CD4-positive, alpha-beta T cell treated with Interleukin-4 for 1 hour (primary cell): ENCODE measurements around the gene MAGI2.

Experiments
- DNase-seq, 2 donors: peaks; one replicate each; pipeline ENCODE4 v3.0.0-alpha.2; 2020 to 2022

MAGI2 gene

DNA sequence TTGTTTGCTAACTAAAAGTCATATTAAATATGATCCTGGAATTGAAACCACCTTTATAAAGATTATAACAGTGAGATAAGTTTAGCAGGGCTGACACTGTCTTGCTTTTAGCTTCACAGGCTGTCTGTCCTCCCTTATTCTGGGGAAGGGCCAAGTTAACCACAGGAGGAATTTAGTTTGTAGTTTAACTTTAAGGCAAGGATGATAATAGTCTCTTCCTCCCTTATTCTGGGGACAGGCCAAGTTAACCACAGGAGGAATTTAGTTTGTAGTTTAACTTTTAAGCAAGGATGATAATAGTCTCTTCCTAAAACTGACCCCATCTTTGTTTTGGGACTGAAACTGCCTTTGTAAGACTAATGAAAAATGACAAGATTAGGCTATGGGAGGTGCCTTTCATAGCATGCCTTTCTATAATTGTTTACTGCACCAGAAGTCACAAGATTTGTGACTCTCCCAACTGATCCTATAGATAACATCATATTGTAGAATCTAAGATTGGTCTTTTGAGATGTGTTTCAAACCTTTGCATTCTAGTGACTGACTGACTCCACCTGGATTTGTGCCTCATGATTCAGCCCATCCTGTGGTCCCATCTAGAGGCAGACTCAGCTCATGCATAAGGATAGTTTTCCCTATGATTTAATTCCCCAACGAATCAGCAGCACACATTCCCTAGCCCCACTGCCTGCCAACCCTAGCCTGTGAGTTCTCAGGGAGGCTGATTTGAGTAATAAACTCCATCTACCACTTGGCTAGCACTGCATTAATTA, 212.0 kb downstream of the MAGI2 start:
- DNase-seq, result no peak

DNA sequence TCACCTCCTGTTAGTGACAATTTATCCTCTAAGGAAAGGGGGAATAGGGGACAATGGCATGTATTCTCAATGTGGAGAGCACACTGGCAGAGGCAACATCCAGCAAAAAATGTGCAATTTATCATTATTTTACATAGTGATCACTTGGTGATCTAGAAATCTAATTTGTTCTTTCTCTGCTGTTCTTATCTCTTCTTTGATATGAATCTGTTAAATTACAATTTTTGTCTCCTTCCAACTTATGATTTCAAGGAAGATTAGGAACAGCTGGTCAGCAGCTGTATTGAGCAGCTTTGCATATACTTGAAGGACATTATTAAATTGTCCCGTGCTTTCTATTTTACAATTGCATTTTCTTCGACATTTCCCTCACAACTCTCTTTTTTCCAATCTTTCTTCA, 213.1 kb downstream of the MAGI2 start:
- DNase-seq, result no peak

DNA sequence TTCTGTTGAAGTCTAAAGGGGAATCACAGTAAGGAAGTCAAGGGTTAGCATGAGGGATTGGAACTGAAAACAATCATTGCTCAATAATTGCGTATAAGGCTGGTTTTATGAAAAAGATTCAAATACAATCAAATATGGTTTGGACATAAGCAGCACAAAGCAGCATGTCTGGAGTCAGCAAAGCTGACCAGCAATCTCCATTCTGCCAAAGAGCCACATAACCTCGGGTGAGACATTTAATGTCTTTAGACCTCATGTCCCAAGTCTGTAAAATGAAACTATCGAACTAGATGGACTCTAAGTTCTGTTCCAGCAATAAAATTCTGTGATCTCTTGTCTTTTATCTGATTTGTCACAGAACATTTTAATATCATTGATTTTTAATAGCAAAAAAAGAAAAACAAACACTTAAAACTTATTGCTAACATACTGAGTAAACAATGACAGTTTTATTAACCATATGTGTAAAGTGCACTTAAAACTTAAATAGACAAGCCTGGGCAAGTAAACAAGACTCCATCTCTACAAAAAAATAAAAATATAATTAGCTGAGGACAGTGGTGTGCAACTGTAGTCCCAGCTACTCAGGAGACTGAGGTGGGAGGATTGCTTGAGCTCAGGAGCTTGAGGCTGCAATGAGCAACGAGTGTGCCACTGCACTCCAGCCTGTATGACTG, 217.0 kb downstream of the MAGI2 start:
- no peak for DNase-seq

DNA sequence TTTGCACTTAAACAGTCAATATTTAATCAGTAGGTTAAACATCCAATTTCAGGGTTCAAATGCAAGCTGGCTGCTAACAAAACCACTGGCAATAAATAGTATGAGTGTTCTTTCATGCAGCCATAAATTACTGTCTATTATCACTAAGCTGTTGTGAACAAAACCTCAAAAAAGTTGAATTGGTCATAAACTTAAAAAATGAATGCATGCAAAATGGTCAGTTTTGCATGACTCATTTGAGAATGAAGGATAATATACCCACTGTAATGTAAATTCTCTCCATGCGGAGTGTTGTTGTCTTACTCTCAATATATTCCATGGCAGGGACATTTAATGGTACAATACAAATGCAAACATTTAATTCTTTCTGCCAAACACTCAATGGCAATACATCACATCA, 226.4 kb downstream of the MAGI2 start:
- no peak for DNase-seq

DNA sequence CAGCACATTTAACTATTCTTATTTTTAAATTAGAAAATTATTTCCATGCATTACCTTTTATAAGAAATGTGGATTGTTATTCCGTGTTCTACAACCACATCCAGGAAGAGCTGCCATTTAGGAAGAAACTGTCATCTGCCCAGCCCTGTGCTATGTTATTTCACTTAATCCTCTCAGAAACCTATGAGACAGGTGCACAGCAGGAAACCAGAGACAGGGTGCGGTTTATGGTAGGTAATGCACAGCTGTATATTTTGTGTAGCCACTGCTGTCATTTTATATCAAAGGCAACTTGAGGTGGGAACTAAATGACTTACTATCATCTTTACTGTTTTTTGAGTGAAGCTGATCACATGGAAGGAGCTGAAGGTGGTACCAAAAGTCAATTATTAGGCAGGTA, 232.3 kb downstream of the MAGI2 start:
- DNase-seq, result no peak

DNA sequence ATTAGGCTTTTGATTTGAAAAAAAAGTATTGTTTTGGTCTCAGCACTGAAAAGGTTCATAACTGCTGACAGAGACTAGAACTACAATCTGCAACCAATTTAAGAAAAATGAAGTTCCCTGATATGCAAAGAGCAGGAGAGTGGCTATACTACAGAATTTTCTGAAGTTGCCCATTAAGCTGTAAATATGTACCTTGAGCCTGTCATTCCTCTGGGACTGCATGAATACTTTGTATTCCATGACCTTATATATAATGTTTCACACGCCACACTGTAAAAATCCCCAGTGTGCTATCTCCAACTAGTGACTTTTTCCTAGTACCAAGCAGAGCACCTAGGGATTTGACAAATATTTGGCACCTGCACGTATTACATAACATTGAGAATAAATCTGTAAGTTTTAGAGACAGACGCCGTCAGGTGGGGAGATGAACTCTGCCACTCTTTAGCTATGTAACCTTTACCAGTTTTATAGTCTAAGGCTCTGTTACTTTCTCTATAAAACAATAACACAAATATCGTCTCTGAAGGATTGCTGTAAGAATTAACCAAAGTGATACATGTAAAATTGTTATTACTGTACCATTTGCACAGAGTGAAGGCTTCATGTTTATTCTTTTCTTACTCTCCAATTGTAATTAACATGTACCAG, 235.4 kb downstream of the MAGI2 start:
- DNase-seq, result no peak

DNA sequence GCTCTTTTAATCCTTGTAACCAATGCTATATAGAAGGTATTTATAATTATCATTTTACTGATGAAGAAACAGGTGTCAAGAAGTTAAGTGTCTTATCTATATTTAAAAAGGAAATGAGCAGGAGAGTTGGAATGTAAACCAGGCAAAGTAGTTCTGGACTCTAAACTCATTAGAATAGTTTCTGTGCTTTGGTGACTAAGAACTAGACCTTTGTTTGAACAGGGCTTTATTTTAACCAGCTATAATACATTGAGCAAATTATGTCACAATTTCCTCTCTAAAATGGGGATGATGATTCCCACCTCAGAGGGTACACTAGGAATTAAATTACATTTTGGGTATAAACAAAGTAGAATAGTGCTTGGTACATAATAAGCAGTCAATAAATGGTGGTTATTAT, 236.0 kb downstream of the MAGI2 start:
- no peak for DNase-seq

DNA sequence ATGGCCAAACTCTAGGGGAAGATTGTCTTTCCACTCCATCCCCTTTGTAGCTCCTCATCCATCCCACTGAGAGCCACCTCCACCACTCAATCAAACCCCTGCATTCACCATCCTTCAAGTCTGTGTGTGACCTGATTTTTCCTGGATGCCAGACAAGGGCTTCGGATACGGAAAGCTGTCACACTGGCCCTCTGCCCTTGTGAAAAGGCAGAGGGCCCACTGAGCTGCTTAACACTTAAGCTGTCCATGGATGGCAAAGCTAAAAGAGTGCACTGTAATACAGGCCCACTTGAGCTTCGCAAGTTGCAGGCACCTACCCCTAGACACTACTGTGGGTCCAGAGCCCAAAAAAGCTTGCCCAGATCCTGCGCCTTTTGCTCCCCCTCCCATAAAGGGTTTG, 237.2 kb downstream of the MAGI2 start:
- DNase-seq, result no peak

DNA sequence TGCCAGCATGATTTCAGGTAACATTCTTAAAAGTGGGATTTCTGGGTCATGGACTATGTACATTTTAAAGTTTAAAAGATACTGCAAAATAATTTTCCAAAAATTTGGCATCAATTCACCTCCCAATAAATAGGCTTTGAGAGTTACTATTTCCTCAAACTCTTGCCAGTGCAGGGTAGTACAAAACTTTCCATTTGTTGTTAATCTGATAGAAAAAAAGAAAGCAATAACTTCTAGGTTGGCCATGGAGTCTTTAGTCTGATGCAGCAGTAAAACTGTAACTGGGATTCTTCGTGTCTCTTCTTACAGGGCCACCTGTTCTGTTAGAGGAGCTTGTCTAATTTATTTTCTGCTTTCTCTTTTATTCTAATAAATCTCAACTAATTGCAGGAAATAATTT, 241.1 kb downstream of the MAGI2 start:
- DNase-seq, result no peak

DNA sequence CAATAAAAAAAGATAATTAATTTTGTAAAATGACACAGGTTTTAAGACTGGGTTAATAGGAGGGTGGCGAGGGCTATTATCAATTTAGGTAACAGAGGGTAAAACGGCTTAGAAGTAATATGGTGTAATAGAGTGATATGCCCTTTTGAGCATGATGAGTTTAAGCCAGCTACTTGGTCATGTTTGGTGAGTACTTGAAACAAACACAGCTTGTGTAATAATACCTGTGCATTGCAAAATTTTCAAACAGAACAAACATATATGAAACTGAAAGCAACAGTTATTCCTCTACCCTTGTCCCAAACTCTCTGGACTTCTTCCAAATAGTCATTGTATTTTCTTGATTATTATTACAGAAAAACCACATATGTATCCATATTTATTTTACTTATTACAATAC, 241.7 kb downstream of the MAGI2 start:
- no peak for DNase-seq

DNA sequence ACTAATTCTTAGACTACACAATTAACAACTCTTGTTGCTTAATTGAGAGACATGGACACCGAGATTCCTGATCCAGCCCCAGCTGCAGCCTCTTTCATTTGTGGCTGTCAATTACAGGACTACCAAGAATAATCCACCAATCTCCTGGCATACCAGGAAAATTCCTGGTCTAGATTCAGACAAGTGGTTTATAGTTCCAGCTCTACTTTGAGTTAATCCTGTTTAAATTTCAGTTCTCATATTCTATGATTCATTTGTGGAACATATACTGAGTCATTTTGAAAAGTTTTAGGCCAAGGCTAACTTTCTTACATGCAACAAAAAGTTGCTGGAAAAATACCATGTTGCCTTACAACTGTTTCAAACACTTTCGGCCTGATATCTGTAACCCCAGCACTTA, 253.5 kb downstream of the MAGI2 start:
- DNase-seq, result no peak

DNA sequence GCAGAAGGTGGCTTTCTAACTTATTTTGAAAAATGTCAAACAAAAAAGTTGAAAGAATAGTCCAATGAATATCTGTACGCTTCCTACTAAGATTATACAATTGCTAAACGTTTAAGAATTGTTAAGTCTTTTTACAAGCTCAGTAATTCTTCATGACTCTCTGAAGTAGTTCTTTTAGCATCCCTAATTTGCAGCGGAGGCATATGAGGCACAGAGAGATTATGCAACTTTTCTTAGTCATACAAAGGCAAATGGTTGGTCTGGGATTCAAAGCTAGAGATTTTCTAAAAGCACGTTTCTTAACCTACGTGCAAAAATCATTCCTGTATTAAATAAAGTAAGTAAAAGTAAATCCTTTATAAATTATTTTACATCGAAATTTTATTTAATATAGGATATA, 254.2 kb downstream of the MAGI2 start:
- no peak for DNase-seq

DNA sequence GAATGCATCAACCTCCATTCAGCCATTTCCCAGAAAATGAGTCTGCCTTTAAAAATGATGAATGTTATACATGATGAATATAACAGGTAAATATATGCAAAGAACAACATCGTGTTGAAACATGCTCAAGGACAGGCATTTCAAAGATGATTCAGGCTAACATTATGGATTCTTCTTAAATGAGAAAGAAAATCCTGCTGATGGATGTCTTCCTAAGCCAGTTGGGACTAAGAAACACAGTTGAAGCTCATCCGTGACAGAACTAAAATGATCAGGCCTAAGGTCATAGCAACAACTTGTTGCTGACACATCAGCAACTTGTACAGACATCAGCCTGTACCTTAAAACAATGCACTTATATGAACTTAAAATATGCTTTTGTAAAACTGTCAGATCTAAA, 267.9 kb downstream of the MAGI2 start:
- no peak for DNase-seq

DNA sequence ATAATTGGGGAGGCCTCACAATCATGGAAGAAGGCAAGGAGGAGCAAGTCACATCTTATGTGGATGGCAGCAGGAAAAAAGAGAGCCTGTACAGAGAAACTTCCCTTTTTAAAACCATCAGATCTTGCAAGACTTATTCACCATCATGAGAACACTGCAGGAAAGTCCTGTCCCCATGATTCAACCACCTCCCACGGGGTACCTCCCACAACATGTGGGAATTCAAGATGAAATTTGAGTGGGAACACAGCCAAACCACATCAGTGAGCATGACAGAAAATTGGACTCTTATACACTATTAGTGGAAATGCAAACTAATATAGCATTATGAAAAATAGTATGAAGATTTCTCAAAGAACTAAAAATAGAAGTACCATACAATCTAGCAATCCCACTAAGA, 271.2 kb downstream of the MAGI2 start:
- no peak for DNase-seq

DNA sequence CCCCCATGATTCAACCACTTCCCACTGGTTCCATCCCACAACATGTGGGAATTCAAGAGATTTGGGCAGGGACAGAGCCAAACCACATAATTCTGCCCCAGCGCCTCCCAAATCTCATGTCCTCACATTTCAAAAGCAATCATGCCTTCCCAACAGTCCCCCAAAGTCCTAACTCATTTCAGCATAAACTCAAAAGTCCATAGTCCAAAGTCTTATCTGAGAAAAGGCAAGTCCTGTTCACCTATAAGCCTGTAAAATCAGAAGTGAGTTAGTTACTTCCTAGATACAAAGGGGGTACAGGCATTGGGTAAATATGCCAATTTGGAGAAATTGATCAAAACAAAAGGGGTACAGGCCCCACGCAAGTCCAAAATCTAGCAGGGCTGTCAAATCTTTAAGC, 272.9 kb downstream of the MAGI2 start:
- no peak for DNase-seq

DNA sequence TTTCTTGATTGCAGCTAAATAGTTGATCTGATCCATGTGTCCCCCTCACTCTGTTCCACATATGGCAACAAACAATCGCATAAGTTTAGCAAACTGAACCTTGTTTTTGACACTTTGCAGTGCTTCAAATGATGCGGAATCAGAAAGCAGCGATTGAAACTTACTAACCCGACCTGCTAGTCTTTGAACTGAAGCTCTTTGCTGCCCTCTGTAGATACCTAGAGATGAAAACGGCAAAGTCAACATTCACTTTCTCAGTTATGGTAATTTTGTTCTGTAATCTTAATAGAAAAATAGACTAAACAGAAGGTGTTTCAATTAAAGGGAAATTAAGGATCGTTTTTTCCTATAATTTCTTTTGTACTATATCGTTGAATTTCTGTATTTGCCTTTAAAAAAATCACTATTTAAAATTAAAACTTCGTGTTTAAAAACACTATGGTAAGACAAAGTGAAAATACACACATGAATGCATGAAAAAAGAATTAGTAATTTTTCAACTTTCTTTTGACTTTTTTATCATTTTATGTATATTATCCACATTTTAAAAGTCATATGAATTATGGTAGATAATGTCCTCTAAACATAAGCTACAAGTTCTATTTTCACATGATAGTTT, 276.5 kb downstream of the MAGI2 start:
- no peak for DNase-seq

DNA sequence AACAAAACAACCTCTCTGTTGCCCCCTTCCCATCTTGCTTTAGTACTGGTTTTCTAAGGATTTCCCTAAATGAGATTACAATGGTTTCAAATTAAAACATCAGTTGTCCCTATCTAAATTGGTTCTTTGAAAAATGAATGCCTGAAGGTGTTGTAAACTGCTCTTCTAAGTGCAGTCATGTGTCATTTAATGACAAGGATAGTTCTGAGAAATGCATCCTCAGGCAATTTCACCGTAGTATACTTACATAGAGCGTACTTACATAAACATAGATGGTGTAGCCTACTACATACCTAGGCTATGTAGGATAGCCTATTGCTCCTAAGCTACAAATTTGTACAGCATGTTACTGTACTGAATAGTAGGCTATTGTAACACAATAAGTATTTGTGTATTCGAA, 278.1 kb downstream of the MAGI2 start:
- no peak for DNase-seq

DNA sequence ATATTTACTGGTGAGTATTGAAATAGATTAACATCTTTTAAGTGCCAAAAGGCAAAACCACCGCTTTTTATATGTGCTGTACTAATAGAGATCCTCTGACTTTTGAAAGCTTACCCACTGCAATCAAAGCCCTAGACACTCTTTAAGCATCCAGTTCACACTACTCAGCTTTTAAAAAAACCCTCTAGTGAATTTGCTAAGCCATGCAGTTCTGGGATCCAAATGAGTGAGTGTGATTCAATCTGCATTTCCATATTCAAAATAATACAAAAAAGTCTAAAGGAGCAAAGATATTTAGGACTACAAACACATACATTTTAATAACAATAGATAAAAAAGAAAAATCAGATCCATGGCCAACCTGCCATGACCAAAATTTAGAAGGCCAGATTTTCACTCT, 288.2 kb downstream of the MAGI2 start:
- DNase-seq, result no peak

DNA sequence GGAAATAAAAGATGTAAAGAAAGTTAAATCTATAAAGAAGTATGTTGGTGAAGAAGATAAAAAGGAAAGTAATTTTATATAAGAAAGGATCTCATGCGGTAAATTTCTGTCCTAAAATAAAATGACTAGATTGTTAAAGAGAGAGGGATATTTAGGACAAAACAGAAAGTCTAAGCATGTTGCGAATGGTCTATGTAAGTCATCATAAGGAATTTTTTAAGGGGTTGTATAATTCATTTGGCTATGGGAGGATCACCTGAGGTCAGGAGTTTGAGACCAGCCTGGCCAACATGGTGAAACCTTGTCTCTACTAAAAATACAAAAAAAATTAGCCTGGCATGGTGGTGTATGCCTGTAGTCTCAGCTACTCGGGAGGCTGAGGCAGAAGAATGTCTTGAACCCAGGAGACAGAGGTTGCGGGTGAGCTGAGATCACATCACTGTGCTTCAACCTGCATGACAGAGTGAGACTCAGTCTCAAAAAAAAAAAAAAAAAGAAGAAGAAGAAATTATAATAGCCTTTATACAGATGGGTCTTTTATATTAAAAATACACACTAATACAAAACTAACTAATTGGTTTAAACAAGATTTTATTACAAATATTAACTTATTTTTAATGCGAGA, 294.3 kb downstream of the MAGI2 start:
- no peak for DNase-seq

DNA sequence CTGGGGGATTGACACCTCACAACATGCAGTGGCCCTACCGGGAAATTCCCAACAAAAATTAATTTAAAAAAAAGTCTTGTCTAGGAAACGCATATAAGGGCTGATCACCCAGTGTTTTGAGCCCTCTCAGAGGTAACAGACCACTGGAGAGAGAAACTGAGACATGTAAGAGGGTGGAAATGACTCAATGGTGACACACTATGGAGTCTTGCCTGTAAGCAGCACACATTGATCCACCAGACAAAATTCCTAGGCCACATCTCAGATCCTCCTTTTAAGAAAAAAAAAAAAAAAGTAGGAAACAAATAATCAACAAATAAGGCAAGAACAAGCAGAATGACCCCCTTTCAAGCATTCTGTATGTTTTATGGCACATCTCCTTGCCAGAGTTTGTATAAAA, 296.2 kb downstream of the MAGI2 start:
- DNase-seq, result no peak

DNA sequence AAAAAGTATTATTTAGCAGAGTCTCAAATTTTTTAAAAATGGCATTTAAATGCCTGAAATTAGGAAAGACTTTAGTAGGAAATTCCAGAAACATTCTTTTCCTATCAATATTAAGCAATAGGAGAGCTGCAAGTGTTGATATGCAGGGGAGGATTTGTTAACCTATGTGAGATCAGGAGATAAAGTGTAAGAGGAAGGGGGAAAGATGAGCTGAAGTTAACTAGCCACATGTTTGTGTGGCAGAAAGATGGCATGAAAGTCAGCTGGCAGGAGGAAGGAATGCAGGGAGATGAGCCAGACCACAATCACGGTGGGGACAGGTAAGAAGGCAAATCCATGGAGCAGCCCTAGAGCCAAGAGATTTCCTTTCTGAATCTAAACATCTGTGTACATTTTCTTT, 303.6 kb downstream of the MAGI2 start:
- DNase-seq, result no peak

DNA sequence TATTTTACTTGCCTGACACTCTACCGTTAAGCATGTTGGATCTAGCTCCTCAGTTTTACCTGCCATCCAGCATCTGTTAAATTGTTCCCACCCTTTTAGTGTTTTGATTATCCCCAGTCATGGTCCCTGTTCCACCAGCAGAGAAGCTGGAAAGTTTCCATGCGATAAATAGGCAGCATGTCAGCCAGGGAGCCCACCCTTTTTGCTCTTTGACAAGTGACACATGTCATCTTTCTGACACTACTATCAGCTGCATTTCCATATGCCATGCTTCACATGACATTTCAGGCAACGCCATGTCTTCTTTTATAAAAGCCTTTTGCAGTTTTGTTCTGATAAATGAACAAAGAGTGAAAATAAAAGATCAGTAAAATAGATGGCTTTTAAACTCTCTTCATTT, 310.8 kb downstream of the MAGI2 start:
- no peak for DNase-seq

DNA sequence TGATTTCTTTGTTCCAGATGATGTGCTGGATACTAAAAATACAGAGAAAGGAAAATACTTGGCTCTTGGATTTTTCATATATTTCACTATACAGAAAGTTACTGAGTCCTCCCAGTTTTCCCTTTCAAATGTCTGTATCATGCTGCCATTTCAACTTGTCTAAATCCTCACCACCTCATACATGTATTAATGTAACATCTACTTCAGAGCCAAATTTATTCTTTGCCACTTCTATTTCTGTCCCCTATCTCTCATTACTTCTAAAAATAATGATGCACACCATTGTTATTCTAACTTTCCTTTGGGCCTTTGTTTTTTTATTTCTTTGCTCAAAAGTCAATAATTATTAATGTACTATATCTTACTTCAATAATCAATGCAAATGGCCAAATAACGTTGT, 312.2 kb downstream of the MAGI2 start:
- no peak for DNase-seq

DNA sequence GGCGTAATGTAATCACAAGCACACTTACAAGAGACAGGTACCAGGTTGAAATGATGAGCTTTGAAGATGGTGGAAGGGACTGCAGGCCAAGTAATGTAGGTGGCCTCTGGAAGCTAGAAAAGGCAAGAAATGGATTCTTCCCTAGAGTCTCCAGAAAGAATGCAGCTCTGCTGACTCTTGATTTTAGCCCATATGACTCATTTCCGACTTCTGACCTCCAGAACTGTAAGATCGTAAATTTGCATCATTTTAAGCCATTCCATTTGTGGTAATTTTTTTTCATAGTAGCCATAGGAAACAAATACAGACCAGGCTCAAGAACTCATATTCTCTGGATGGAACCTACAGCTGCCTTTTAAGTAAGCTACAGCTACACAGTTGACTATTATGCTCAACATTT, 315.5 kb downstream of the MAGI2 start:
- no peak for DNase-seq
